ENCODE measurements around the gene FGFBP2.
"Not testable (repeated sequence)": the region's sequence is repeated elsewhere in the genome, so short reads cannot be mapped to it uniquely, and the experiment has no call there.

FGFBP2 gene

DNA sequence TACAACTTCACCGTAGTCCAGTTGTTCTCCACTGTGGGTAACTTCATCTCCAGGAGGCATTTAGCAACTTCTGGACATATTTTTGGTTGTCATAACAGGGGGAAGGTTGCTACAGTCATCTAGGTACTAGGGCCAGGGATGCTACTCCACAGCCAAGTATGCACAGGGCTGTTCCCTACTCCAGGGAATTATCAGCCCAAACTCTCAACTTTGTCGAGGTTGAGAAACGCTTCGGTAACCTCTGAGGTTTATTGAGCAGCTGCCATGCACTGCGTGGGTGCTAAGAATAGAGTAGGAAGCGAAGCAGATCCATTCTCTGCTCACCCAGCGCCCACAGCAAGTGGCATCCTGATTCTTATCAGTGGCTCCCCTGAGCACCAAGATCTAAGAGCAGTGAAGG, 32.7 kb downstream of the FGFBP2 start:
- Mint-ChIP-seq H3K36me3 (no peaks in the 10 kb centered on the region), H3K4me3 (no peak overlapping the region), H3K9me3 (no peaks in the 10 kb centered on the region), H3K27ac (no peak overlapping the region), H3K27me3 (peaks cover 5% of the 10 kb centered on the region), H3K4me1 (peaks cover 5% of the 10 kb centered on the region)
- no peak for DNase-seq (ENCODE audit: low spot score in 2 of 2)
- ATAC-seq (ENCODE audit: low read depth): peak; percentile 21

DNA sequence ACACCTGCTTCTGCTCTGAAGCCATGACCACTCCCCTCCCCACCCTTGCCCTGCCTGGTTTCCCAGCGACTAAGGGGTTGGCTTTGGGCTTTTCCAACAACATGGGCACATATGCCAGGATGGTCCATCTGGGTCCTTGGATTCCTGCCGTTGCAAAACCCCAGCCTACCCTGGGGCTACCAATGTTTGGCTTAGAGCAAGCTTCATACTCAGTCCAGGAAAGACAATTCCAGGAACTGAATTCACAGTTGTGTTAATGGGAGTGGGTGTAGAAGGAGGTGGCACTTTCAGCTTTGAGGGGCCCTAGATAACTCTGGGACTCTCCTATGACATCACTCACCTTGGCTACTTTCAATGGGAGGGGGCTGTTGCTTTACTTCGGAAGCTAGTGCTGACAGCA, 33.4 kb downstream of the FGFBP2 start:
- peaks cover 5% of the 10 kb centered on the region for H3K4me1 Mint-ChIP-seq
- no peak for DNase-seq (ENCODE audit: low spot score in 2 of 2)
- no peaks in the 10 kb centered on the region for H3K36me3 Mint-ChIP-seq
- no peak for ATAC-seq (ENCODE audit: low read depth)
- H3K9me3 Mint-ChIP-seq: no peaks in the 10 kb centered on the region
- no peak overlapping the region for H3K27ac Mint-ChIP-seq
- H3K27me3 Mint-ChIP-seq: peaks cover 2% of the 10 kb centered on the region
- no peak overlapping the region for H3K4me3 Mint-ChIP-seq

- DNase-seq (ENCODE audit: low spot score in 2 of 2) (no peak), ATAC-seq (ENCODE audit: low read depth) (no peak)
- Mint-ChIP-seq H3K4me1 (peaks cover 5% of the 10 kb centered on the region), H3K4me3 (no peak overlapping the region), H3K27me3 (no peaks in the 10 kb centered on the region), H3K27ac (no peak overlapping the region), H3K9me3 (no peaks in the 10 kb centered on the region), H3K36me3 (no peaks in the 10 kb centered on the region)
Observed at GRCh38 chr4:15928883-15929282, 34.1 kb downstream of the FGFBP2 start.

GRCh38 chr4:15926486-15926885, 36.5 kb downstream of the FGFBP2 start:
- no peak for DNase-seq (ENCODE audit: low spot score in 2 of 2)
- H3K36me3 Mint-ChIP-seq: no peaks in the 10 kb centered on the region
- no peak overlapping the region for H3K27ac Mint-ChIP-seq
- no peak for ATAC-seq (ENCODE audit: low read depth)
- no peaks in the 10 kb centered on the region for H3K9me3 Mint-ChIP-seq
- no peak overlapping the region for H3K4me3 Mint-ChIP-seq
- H3K27me3 Mint-ChIP-seq: no peaks in the 10 kb centered on the region
- H3K4me1 Mint-ChIP-seq: peaks cover 3% of the 10 kb centered on the region

- peaks cover 3% of the 10 kb centered on the region for H3K4me1 Mint-ChIP-seq
- H3K36me3 Mint-ChIP-seq: no peaks in the 10 kb centered on the region
- H3K4me3 Mint-ChIP-seq: no peak overlapping the region
- no peaks in the 10 kb centered on the region for H3K9me3 Mint-ChIP-seq
- no peak for DNase-seq (ENCODE audit: low spot score in 2 of 2)
- H3K27ac Mint-ChIP-seq: no peak overlapping the region
- no peaks in the 10 kb centered on the region for H3K27me3 Mint-ChIP-seq
- no peak for ATAC-seq (ENCODE audit: low read depth)
Observed at GRCh38 chr4:15925830-15926229, 37.1 kb downstream of the FGFBP2 start.

GRCh38 chr4:15921592-15921932, 41.4 kb downstream of the FGFBP2 start:
- no peak overlapping the region for H3K4me3 Mint-ChIP-seq
- no peak overlapping the region for H3K27ac Mint-ChIP-seq
- ATAC-seq (ENCODE audit: low read depth) (no peak), DNase-seq (ENCODE audit: low spot score in 2 of 2) (no peak)
- no peaks in the 10 kb centered on the region for H3K9me3 Mint-ChIP-seq
- H3K36me3 Mint-ChIP-seq: no peaks in the 10 kb centered on the region
- H3K27me3 Mint-ChIP-seq: peaks cover 5% of the 10 kb centered on the region
- H3K4me1 Mint-ChIP-seq: no peaks in the 10 kb centered on the region

DNA sequence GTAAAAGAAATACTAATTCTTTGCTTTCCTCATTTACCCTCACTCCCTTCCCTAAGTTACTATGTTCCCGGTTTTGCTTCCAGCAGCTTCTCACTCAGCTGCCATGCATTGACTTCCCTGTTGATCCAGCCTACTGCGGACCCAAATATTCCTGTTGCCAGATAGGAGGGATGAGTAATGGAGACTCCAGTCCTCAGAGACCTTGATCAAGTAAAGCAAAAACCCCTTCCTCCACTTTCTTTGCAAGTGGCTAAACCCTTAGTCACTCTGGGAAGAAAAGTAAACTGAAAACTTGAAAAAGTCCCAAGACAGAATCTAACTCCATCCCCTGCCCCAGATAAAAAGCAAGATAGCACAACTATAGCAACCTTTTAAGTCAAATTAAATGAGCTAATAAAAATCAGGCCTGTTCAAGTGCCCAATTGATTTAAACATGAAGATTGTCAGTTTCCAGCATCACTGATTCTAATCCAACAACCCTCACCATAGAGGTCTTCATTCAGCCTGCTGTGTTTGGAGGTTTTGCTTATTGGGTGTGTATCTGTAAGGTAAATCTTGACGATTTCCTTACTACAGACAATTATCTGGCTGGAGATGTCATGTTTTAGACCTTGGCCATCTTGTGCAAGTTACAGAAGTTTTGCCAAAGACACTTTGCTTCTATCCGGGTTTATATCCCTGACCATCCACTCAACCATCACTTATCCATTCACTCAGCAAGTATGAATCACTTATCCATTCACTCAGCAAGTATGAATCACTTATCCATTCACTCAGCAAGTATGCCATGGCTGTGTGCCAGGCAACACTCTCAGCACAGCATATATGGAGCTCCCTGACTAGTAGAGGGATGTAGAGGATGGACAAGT, 42.0 kb downstream of the FGFBP2 start:
- Mint-ChIP-seq H3K27me3 (peaks cover 5% of the 10 kb centered on the region), H3K4me1 (no peaks in the 10 kb centered on the region)

DNA sequence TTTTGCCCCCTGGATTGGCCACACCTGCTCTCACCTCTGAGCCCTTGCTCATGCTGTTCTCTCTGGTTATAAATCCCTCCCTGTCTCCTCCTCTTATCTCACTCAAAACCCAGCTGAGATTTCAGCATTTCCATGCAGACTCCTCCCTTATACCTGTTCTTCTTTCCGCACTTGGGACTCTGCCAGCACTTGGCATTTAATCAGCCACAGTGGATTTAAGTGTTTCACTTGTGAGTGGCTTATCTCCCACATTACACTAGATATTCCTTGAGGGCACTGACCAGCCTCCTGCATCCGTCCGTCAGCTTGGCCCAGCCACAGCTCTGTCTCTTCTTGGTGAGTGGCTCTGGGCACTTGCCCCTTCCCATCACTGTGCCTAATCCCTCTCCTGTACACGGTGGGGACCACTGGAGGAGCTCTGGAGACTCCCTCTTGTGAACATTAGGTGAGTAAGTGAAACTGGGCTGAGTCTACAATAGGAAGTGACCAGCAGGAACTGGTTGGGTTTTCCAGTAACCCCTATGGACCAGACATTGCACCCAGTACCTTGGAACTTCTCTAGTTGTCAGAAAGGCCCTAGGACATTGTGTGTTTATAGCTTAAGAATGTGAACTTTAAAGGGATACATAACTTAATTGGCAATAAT, 44.4 kb downstream of the FGFBP2 start:
- peaks cover 4% of the 10 kb centered on the region for H3K9me3 Mint-ChIP-seq
- DNase-seq (ENCODE audit: low spot score in 2 of 2): no peak
- H3K4me3 Mint-ChIP-seq: no peak overlapping the region
- ATAC-seq (ENCODE audit: low read depth): no peak
- H3K27me3 Mint-ChIP-seq: peaks cover 8% of the 10 kb centered on the region
- H3K4me1 Mint-ChIP-seq: no peaks in the 10 kb centered on the region
- no peak overlapping the region for H3K27ac Mint-ChIP-seq
- no peaks in the 10 kb centered on the region for H3K36me3 Mint-ChIP-seq

More for the DNA sequence above, 42.0 kb downstream of the FGFBP2 start:
- Mint-ChIP-seq H3K27ac (no peak overlapping the region), H3K4me3 (no peak overlapping the region), H3K36me3 (no peaks in the 10 kb centered on the region), H3K9me3 (peaks cover 1% of the 10 kb centered on the region)
- ATAC-seq (ENCODE audit: low read depth): no peak
- no peak for DNase-seq (ENCODE audit: low spot score in 2 of 2)

DNA sequence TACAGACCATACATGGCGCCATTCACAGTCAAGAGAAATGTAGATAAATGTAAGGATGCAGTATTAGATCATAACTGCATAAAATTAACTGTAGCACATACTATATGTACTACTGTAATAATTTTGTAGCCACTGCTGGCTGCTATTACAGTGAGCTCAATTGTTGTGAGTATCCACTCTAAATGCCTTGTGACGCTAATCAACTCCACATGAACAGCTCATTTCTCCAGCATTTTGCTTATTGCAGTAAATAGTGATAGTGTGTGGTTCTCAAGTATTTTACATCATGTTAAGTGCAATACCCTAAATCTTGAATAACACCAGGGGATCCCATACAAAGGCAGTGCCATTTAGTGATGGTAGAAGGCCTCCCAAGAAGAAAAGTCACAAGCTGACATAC, 45.7 kb downstream of the FGFBP2 start:
- Mint-ChIP-seq H3K27me3 (peaks cover 8% of the 10 kb centered on the region), H3K36me3 (no peaks in the 10 kb centered on the region), H3K27ac (no peak overlapping the region), H3K4me3 (no peak overlapping the region), H3K4me1 (no peaks in the 10 kb centered on the region), H3K9me3 (peaks cover 4% of the 10 kb centered on the region)
- no peak for ATAC-seq (ENCODE audit: low read depth)
- no peak for DNase-seq (ENCODE audit: low spot score in 2 of 2)

DNA sequence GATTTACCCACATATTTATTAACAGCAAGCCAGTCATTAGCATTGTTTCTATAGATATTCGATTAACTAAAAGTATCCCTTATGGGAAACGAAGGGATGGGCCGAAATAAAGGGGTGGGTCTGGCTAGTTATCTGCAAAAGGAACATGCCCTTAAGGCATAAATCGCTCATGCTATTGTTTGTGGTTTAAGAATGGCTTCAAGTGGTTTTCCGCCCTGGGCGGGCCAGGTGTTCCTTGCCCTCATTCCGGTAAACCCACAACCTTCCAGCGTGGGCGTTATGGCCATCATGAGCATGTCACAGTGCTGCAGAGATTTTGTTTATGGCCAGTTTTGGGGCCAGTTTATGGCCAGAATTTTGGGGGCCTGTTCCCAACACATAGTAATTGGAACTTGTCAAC, 46.6 kb downstream of the FGFBP2 start:
- DNase-seq (ENCODE audit: low spot score in 2 of 2); ATAC-seq (ENCODE audit: low read depth); H3K36me3 Mint-ChIP-seq; H3K4me1 Mint-ChIP-seq; H3K27ac Mint-ChIP-seq; H3K9me3 Mint-ChIP-seq; H3K4me3 Mint-ChIP-seq: not testable (repeated sequence)
- peaks cover 10% of the 10 kb centered on the region for H3K27me3 Mint-ChIP-seq

DNA sequence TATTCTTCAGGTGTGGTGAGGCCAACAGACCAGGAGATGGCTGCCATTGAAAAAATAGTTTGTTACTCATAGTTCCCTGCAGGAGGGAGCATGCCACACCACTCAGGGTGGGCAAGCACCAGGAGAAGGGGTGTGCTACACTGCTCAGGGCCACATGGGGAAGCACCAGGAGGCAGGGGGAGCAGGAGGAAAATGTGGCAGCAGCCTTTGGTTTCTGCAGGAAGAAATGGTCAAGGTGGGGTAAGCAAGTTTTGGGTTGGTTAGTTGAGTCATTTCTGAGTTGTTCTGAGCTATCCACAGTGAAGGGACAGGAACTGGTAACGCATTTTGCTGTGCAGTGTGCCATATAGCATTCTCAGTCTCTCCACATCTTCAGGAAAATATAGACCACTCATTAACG, 48.2 kb downstream of the FGFBP2 start:
- Mint-ChIP-seq H3K27ac (no peak overlapping the region), H3K4me1 (no peaks in the 10 kb centered on the region), H3K9me3 (peaks cover 4% of the 10 kb centered on the region), H3K4me3 (no peak overlapping the region), H3K27me3 (peaks cover 10% of the 10 kb centered on the region), H3K36me3 (no peaks in the 10 kb centered on the region)
- ATAC-seq (ENCODE audit: low read depth): no peak
- DNase-seq (ENCODE audit: low spot score in 2 of 2): no peak

- Mint-ChIP-seq H3K27me3 (peaks cover 10% of the 10 kb centered on the region), H3K36me3 (no peaks in the 10 kb centered on the region), H3K27ac (no peak overlapping the region), H3K9me3 (peaks cover 4% of the 10 kb centered on the region), H3K4me1 (no peaks in the 10 kb centered on the region), H3K4me3 (no peak overlapping the region)
- ATAC-seq (ENCODE audit: low read depth) (no peak), DNase-seq (ENCODE audit: low spot score in 2 of 2) (no peak)
Observed at GRCh38 chr4:15914291-15914690, 48.7 kb downstream of the FGFBP2 start.

DNA sequence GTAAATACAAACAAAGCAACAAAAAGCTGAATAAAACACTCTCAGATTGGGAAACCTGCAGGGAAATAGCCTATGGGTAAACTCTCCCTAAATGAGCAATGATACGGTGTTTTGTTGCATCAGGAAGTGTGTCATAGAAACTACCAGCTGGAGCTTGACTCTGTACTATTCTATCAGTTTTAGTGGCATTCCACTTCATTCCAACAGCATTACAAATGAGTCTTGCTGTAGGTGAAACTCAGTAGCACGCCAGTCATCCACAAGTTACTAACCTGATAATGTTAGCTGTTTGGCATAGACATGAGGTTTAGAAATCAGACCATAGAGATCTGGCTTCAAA, 49.4 kb downstream of the FGFBP2 start:
- Mint-ChIP-seq H3K4me3 (no peak overlapping the region), H3K27me3 (peaks cover 9% of the 10 kb centered on the region), H3K36me3 (no peaks in the 10 kb centered on the region), H3K9me3 (peaks cover 4% of the 10 kb centered on the region), H3K27ac (no peak overlapping the region), H3K4me1 (no peaks in the 10 kb centered on the region)
- no peak for DNase-seq (ENCODE audit: low spot score in 2 of 2)
- ATAC-seq (ENCODE audit: low read depth): no peak

GRCh38 chr4:15912961-15913630, 49.9 kb downstream of the FGFBP2 start:
- Mint-ChIP-seq H3K27ac (no peak overlapping the region), H3K9me3 (peaks cover 4% of the 10 kb centered on the region), H3K4me3 (no peak overlapping the region), H3K27me3 (peaks cover 7% of the 10 kb centered on the region), H3K4me1 (no peaks in the 10 kb centered on the region), H3K36me3 (no peaks in the 10 kb centered on the region)
- DNase-seq (ENCODE audit: low spot score in 2 of 2): no peak
- ATAC-seq (ENCODE audit: low read depth): no peak
